ENCODE results near the gene TMEM186.

DNA sequence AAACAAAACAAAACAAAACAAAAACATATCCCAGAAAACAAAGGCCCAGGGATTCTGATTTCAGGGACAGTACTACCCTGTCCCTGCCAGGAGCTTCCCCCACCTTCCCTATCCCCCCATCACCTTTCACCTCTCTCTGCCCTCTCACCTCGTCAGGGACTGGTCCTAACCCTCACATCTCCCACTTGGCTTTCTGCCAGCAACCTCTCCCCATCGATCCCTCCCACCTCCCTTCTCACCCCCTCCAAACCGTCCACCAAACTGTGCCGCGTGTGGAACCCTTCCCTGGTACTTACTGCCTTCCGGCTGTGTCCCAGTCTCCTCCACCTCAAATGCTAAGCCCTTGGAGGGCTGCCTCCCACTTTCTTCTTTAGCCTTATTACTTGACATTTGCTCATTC lies 36.4 kb downstream of the TMEM186 start:
- no peak for TF ChIP-seq POLR2AphosphoS5 (IDR thresholded peaks at IDR 0.05; ENCODE audit: low read depth, low read length)
- TF ChIP-seq, protein P1, sequence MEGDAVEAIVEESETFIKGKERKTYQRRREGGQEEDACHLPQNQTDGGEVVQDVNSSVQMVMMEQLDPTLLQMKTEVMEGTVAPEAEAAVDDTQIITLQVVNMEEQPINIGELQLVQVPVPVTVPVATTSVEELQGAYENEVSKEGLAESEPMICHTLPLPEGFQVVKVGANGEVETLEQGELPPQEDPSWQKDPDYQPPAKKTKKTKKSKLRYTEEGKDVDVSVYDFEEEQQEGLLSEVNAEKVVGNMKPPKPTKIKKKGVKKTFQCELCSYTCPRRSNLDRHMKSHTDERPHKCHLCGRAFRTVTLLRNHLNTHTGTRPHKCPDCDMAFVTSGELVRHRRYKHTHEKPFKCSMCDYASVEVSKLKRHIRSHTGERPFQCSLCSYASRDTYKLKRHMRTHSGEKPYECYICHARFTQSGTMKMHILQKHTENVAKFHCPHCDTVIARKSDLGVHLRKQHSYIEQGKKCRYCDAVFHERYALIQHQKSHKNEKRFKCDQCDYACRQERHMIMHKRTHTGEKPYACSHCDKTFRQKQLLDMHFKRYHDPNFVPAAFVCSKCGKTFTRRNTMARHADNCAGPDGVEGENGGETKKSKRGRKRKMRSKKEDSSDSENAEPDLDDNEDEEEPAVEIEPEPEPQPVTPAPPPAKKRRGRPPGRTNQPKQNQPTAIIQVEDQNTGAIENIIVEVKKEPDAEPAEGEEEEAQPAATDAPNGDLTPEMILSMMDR (IDR thresholded peaks at IDR 0.05; ENCODE audit: control extremely low read depth in 1 of 3, insufficient read depth in 1 of 3, low read depth in 1 of 3, low read length in 3 of 3): no peak
- TF ChIP-seq JUN (IDR thresholded peaks at IDR 0.05; ENCODE audit: low read depth, low read length): no peak
- TF ChIP-seq POLR2A (IDR thresholded peaks at IDR 0.05; ENCODE audit: control extremely low read depth in 1 of 2, low read depth in 2 of 2, low read length in 2 of 2): no peak
- TF ChIP-seq SUZ12 (IDR thresholded peaks at IDR 0.05; ENCODE audit: low read length): no peak
- TF ChIP-seq CREB1 (IDR thresholded peaks at IDR 0.05): no peak
- TF ChIP-seq CEBPB (IDR thresholded peaks at IDR 0.05; ENCODE audit: low read depth, low read length): no peak

Measured in H1 (cell line).